ENCODE measurements around the gene TOM1L2. TPM values are rescaled to one million over a fixed set of nuclear protein-coding genes. Genes with fewer than 3 reads are reported as not detected.

Gene TOM1L2
- total RNA-seq, 4 donors from 2014 or later = 55.5 to 118 (median 73.3) TPM

DNA sequence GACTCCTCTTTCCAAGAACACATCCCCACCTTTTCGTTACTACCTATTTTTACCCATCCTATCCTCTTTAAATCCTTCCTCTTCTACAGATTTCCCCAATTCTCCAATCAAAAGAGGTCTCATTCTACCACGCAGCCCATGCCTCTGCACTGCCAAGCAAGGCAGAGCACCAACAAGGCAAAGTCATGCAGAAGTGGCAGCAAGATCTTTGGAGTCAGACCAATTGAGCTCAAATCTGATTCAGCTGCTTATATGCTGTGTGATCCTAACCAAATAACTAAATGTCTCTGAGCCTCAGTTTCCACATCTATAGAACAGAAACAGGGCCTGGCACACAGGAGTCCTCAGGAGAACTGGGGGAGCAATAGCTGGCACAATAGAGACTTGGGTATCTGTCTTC lies 41.0 kb downstream of the TOM1L2 start:
- TF ChIP-seq, protein P1, sequence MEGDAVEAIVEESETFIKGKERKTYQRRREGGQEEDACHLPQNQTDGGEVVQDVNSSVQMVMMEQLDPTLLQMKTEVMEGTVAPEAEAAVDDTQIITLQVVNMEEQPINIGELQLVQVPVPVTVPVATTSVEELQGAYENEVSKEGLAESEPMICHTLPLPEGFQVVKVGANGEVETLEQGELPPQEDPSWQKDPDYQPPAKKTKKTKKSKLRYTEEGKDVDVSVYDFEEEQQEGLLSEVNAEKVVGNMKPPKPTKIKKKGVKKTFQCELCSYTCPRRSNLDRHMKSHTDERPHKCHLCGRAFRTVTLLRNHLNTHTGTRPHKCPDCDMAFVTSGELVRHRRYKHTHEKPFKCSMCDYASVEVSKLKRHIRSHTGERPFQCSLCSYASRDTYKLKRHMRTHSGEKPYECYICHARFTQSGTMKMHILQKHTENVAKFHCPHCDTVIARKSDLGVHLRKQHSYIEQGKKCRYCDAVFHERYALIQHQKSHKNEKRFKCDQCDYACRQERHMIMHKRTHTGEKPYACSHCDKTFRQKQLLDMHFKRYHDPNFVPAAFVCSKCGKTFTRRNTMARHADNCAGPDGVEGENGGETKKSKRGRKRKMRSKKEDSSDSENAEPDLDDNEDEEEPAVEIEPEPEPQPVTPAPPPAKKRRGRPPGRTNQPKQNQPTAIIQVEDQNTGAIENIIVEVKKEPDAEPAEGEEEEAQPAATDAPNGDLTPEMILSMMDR (IDR thresholded peaks at IDR 0.05) = no peak
- TF ChIP-seq POLR2A (IDR thresholded peaks at IDR 0.05) = no peak
- H3K27ac ChIP-seq = no peak overlapping the region
- H3K9me3 ChIP-seq = no peaks in the 10 kb centered on the region
- H3K4me1 ChIP-seq = peaks cover 12 to 89% (median 20%) of the 10 kb centered on the region in 3 donors
- H3K4me3 ChIP-seq = no peak overlapping the region
- intact Hi-C loops (cut with DNase I) = no loop called here
- peaks cover 0 to 18% (median 0%) of the 10 kb centered on the region in 3 donors for H3K36me3 ChIP-seq
- 81 to 87% methylated on average over 2 of the region's 2 CpGs for WGBS, 2 donors
- no peaks in the 10 kb centered on the region for H3K27me3 ChIP-seq
- no peak for DNase-seq

DNA sequence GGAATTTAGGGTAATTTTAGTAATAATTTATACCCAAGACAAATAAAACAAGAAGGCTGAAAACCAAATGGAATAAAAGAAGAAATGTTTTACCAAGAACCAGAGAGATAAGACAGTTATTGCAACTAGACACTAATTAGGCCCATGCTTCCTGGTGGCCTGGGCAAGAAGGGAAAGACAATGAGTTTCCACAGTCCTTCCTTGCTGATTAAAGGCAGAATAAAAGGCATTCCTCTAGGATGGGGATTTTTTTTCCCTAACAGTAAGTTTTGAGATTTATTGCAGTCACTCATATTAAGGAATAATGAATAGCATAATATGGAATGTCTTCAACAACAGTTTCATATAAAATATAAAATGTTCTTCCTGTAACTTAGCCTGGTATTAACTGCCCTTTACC lies 41.5 kb downstream of the TOM1L2 start:
- H3K36me3 ChIP-seq = peaks cover 0 to 18% (median 0%) of the 10 kb centered on the region in 3 donors
- no peaks in the 10 kb centered on the region for H3K27me3 ChIP-seq

DNA sequence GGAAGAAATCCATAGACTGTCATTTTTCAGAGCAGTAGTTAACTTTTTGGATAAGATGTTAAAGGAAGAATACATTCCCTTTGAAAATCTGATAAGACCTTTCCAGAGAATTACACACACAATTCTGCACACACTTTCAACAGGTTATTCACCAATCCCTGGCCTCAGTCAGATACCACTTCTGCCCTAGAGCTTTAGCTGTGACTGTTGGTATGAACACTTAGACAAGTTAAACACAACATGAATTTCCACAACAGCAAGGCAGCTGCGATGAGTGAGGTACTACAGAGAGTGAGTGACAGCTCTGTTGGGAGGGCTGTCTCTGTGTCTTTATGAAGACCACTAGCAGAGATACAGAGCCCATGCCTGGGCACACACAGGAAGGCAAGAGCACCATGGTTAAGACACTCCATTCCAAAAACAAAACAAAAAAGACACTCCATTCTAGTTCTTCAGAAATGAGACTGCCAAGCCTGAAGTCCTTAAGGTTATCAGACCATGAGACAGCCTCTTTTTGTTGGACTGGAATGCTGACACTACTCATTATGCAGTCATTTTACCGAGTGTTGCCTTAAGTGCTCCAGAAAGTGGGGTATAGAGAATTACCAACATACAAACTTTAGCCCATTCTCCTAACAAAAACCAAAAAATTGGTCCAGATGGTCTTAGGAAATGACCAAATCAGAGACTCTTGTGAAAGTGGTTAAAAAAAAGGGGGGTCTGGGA lies 42.4 kb downstream of the TOM1L2 start:
- Histone ChIP-seq H3K36me3 (peaks cover 0 to 18% (median 0%) of the 10 kb centered on the region in 3 donors), H3K4me3 (no peak overlapping the region), H3K9me3 (no peaks in the 10 kb centered on the region), H3K27ac (peak overlapping the region in 1 of 4 donors; percentile 20), H3K27me3 (no peaks in the 10 kb centered on the region), H3K4me1 (peaks cover 0 to 76% (median 6%) of the 10 kb centered on the region in 3 donors)
- intact Hi-C loops (cut with DNase I) = no loop called here
- WGBS, 2 donors = 66 to 91% methylated on average over 2 of the region's 2 CpGs
- no peak for DNase-seq
- TF ChIP-seq, protein P1 (IDR thresholded peaks at IDR 0.05) = no peak
- no peak for TF ChIP-seq POLR2A (IDR thresholded peaks at IDR 0.05)

More for the DNA sequence above, 41.5 kb downstream of the TOM1L2 start:
- H3K4me1 ChIP-seq = peaks cover 8 to 84% (median 15%) of the 10 kb centered on the region in 3 donors
- H3K27ac ChIP-seq = no peak overlapping the region
- H3K9me3 ChIP-seq = no peaks in the 10 kb centered on the region
- intact Hi-C loops (cut with DNase I) = no loop called here
- no peak for DNase-seq
- TF ChIP-seq, protein P1 (IDR thresholded peaks at IDR 0.05) = no peak
- no peak for TF ChIP-seq POLR2A (IDR thresholded peaks at IDR 0.05)
- no peak overlapping the region for H3K4me3 ChIP-seq

DNA sequence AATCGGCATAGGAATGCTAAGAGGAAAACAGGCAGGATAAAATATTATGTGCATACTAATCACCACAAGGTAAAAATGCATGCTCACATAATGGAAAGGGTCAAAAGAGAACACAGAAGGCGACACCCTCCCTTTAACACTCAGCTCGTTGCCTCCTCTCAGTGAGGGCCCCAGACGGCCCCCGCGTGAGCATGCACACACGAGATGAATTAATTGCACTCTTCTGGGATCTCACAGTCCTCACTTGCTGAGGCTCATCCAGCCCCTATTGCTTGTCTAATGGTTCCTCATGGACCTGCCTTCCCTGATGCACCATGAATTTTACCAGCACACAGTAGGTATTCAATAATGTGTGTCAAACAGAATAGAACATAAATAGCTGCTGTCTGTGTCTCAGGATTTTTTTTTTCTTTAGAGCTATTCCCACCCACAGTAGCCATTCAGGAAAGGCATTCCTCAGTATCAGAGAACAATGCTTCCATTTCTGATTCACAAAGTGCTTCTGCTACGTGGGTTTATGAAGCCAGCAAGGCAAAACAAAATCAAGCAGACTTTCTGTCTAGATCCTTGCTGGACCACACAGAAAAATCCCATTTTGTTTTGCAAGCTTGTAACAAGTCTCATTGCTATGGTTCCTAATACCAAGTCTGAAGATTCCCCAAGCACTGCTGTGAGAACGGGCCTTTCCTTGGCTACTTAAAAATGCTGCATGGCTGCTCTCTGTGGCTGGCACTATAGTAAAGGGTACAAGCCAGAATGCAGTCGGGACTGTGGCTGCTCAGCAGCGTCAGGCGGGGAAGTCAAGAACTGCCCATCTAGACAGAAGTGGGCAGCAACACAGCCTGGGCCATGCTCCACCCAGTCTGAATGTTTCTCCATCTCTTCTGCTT lies 43.6 kb downstream of the TOM1L2 start:
- WGBS, 2 donors = 60 to 62% methylated on average over 9 to 12 of the region's 12 CpGs
- peak overlapping the region in 3 of 4 donors; percentile 5 to 36 (median 29) for H3K27ac ChIP-seq
- no peak overlapping the region for H3K4me3 ChIP-seq
- TF ChIP-seq POLR2A (IDR thresholded peaks at IDR 0.05) = no peak
- TF ChIP-seq, protein P1 (IDR thresholded peaks at IDR 0.05) = no peak
- peaks cover 0 to 18% (median 0%) of the 10 kb centered on the region in 3 donors for H3K36me3 ChIP-seq
- DNase-seq = no peak
- intact Hi-C loops (cut with DNase I) = no loop called here
- no peaks in the 10 kb centered on the region for H3K27me3 ChIP-seq
- H3K9me3 ChIP-seq = no peaks in the 10 kb centered on the region
- peaks cover 0 to 64% (median 6%) of the 10 kb centered on the region in 3 donors for H3K4me1 ChIP-seq
